ENCODE measurements around the gene SPATA13.

The SPATA13 gene

DNA sequence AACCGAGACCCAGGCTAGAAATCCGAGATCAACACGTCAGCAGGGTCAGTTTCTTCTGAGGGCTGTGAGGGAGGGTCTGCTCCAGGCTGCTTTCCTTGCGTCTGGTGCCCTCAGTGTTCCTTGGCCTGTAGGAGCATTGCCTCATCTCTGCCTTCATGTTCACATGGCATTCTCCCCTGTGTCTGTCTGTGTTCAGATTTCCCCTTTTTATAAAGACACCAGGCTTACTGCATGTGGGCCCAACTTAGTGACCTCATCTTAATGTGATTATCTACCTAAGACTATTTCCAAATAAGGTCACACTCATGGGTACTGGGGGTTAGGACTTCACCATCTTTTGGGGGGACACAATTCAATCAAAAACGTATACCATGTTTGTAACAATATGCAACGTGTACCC is 91.6 kb downstream of the SPATA13 start:
- DNase-seq (ENCODE audit: low read depth in 2 of 2) = no peak

DNA sequence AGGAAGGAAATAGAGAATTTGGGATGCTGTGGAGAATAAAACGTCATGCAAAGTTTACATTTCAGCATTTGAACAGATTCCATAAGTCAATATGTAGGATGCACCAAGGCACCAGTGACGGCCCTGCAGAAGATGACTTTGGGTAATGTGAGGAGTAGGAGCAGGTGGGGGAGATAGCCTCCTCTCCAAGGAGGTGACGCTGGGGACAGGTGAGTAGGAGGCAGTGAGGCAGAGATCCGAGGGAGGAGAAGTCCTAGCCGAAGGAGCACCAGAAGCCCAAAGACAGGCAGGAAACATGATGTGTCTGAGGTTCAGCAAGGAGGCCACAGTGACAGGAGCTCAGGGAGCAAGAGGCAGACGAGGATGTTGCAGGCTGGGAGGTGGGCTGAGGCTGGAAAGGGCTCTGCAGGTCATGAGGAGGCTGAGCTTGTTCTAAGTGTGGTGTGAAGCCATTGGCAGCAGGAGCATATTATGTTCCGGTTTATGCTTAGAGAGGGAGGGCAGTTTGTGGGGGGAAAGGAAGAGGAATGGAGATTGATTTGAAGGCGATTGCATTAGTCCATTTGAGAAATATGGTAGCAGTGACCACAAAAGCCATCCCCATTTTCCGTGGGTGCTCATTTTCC is 93.1 kb downstream of the SPATA13 start:
- no peak for DNase-seq (ENCODE audit: low read depth in 2 of 2)

DNA sequence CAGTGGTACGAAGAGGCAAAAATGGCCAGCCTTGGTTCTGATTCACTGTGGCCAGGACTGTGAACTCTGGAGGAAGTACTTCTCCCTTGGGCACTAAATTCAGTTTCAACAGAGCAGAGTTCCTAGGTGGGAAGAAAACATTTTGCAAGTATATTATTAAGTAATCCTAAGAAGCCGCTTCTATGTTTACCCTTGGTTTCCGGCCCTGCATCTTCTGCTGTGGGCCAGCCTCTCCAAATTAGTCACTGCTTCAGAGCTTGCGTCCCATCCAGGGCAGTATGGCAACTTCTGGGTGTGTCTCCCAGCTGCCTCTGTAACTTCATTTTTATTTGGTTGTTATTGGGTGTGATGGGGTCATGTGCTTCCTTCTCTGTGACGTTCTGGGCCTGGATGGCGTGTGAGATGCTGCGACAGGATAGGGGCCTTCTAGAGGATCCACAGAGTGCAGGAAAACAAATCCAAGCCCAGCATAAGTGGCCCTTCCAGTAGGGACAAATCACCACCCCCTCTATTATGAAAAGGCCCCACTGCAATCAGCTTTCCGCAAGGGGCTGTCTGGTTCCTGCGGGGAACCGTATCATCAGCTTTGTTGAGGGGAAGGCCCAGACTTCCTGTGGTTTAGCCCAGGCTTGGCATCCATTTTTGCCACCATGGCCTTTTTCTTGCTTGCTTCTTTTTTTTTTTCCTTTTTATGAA is 93.8 kb downstream of the SPATA13 start:
- peak; percentile 42 for DNase-seq (ENCODE audit: low read depth in 2 of 2)

DNA sequence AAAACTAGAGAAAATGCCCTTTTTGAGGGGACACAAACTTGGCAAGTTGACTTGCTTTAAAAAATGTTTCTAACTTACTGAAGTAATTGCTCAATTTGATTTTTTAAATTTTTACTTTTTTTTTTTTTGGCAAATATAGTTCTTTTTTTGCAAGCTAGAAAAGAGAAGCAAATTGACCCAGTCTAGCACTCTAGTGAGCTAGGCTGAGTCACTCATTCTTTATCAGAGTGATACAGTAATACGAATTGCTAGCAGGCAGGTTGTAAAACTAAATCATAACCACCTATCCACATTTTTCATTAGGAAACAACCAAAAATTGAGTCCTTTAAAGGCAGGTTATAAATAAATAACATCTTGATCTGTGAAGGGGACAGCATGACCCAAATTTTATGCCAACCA is 97.0 kb downstream of the SPATA13 start:
- DNase-seq (ENCODE audit: low read depth in 2 of 2) = no peak

DNA sequence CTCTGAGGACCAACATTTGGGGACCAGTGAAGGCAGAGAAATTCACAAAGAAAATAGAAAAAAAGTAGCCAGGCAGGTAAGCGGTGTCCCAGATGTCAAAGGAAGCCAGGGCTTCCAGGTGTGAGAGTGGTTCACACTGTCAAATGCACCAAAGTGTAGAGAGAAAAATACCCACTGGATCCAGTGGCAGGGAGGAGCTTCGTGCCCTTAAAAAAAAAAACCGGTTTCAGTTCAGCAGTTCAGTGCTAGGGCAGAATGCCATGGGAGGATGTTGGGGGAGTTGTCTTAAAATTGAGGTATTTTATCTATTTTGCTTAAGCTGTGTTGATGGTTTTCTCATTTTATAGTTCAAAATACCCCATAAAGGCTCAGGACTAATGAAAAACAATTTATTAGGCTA is 101.0 kb downstream of the SPATA13 start:
- no peak for DNase-seq (ENCODE audit: low read depth in 2 of 2)

DNA sequence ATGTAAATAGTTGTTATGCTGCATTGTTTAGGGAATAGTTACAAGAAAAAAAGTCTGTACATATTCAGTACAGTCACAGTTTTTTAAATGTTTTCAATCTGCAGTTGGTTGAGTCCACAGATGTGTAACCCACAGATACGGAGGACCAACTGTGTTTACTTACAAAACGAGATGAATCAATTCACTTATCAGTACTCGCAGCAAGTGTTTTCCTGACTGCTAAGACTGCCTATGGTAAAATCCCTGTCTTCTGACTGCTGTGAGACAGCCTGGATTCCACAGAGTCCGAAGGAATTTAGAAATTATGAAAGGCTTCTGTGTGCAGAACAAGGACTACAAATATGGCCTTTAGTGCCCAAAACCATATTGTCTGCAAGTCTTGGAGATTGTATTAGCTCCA is 103.1 kb downstream of the SPATA13 start:
- DNase-seq (ENCODE audit: low read depth in 2 of 2) = no peak

DNA sequence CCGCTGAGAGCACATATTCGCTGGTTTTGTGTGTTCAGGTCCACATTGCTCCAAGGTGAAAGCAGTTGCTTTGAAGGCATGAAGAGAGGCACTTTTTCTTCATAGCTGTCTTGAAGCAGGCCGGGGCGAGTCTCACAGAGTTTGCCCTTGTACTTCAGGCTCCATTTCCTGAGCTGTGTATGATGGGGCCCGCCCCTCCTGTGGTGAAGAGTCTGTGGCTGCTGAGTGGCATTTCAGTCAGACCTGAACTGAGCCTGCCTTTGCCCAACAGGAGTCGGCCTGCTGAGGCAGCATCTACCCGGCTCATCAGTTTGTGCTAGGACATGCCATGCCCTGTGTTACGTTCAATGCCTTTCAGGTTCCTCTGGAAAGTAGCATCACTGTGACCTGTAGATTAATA is 104.5 kb downstream of the SPATA13 start:
- DNase-seq (ENCODE audit: low read depth in 2 of 2) = peak; percentile 71

DNA sequence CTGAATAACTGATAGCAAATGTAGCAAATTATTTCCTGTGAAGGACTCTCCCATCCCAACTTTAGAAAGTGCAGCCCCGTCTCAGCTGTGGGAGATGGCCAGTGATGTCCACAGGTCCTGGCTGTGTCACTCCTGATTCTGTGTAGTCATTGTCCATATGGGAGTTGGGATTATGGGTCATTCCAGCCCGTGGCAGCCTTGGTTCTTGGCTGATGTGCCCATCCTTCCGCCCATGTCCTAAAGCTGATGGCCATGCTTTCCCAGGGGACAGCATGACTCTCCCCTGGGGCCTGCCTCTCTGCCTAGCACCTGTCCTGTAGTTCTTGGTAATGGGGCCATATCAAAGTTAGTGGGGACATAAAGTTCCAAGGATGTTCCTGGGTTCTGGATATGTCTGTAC is 104.9 kb downstream of the SPATA13 start:
- DNase-seq (ENCODE audit: low read depth in 2 of 2) = no peak

DNA sequence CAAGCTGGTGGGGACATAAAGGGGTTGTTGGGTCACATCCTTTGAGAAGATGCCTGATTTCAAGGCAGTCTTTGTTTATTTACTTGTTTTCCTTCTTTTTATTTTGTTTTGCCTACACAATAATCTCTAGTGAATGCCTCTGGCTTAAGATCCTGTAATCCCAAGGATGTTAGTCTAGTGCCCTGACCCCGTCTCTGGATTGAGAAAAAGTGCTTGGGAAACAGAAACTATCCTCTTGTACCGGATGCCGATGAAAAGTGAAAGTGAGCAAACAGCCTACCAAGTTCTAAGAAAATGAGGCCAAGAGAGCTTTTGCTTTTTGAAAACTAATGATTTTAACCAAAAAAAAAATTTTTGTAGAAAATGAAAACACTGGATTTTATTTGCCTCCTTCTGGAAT is 106.8 kb downstream of the SPATA13 start:
- DNase-seq (ENCODE audit: low read depth in 2 of 2) = no peak

DNA sequence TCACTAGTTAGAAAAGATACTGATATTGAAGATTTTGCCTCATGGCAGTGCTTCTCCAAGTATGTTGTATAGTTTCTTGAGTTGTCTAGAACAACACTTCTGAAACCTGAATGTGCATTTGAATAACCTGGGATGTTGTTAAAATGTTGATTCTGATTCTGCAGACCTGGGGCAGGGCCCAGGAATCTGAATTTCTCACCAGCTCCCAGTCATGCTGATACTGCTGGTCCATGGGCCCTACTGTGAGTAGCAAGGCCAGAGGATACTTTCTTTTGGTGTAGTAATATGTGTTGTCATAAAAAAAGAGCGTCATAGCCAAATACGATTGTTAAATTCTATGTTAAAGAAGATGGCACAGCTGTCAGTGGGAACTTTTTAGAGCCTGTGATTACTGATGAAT is 107.3 kb downstream of the SPATA13 start:
- no peak for DNase-seq (ENCODE audit: low read depth in 2 of 2)

DNA sequence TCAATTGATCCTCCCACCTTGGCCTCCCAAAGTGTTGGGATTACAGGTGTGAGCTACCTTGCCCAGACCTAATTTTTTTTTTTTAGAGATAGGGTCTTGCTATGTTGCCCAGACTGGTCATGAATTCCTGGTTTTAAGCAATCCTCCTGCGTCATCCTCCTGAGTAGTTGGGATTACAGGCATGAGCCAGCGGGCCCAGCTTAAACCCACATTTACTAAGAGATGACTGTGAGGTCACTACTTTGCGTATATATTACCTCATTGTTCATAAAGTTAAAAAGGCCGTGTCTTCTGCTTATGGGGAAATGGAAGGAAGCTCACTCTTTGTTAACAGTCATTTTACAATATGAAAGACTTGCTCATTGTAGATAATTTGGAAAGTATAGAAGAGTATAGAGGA is 109.3 kb downstream of the SPATA13 start:
- no peak for DNase-seq (ENCODE audit: low read depth in 2 of 2)

DNA sequence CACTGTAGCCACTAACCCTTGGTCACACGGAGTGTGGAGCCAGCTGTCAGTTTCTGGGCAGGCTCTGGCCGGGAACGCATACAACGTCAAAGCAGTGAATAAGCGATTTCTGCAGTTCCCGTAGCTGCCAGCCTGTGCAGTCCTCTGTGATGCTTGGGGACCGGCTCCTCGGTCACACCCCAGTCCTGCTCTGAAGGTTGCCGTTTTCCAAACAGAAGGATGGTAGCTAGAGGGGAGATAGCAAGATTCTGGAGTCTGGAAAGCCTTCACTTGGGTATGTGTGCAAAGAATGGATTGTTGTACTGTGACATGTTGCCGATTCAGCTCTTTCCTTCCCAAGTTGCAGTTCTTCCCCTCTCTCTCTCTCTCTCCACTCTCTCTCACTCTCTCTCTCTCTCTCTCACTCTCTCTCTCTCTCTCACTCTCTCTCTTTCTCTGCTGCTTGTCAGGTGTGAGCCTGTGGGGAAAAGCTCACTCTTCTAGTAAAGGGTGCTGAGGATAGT is 110.2 kb downstream of the SPATA13 start:
- peak in 1 of 2 donors; percentile 43 for DNase-seq (ENCODE audit: low read depth in 2 of 2)

DNA sequence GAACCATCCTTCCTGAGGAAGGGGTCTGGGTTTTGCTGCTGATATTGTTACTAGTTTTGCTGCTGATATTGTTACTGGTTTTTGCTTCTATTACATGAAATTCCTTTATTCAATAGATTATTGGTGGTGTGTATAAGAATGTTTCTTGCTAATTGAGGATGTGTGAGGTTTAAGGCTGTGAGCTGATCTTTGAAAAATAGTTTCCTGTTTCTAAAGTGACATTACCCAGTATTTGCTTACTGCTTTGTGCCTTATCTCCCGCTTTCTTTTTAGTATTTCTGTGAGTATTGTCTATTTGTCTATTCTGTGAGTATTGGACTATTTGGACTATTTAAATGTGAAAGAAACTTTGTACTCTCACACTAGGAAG is 110.7 kb downstream of the SPATA13 start:
- no peak for DNase-seq (ENCODE audit: low read depth in 2 of 2)

DNA sequence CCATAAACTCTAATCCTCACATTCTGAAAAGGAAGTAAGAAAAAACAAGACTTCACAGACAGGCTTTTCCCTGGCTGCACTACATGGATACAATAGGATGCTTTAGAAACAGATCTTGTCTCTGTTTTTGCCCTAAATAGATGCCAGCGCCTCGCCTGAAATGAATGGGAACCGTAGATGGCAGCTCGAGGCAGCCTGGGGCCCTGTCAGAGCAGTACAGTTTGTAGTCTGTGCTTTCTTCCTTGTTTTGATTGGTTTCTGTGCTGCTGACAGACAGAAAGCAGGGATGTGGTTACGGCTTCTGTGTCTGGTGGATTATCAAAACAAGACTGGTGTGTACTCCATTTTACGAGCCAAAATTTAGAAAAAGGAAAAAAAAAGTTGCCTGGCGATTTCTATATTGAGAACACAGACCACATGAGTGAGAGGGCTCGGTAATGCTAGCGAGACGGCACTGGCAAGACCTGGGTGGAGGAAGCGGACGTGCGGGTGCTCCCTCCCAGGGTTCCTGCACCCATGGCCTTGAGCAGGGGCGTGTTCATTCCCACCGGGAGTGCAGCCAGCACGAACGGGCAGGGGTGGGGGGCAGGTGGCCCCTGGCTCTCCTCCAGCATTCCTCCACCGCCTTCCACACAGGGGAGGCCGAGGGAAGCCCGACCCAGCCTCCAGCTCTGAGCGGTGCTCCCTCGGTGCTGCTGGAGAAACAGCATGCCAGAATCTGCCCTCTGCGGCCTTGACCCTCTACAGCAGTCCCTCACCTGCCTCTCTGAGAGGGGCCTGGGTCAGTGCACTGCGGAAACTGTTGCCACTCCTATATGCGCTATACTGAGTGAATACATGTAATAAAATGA is 111.3 kb downstream of the SPATA13 start:
- no peak for DNase-seq (ENCODE audit: low read depth in 2 of 2)

DNA sequence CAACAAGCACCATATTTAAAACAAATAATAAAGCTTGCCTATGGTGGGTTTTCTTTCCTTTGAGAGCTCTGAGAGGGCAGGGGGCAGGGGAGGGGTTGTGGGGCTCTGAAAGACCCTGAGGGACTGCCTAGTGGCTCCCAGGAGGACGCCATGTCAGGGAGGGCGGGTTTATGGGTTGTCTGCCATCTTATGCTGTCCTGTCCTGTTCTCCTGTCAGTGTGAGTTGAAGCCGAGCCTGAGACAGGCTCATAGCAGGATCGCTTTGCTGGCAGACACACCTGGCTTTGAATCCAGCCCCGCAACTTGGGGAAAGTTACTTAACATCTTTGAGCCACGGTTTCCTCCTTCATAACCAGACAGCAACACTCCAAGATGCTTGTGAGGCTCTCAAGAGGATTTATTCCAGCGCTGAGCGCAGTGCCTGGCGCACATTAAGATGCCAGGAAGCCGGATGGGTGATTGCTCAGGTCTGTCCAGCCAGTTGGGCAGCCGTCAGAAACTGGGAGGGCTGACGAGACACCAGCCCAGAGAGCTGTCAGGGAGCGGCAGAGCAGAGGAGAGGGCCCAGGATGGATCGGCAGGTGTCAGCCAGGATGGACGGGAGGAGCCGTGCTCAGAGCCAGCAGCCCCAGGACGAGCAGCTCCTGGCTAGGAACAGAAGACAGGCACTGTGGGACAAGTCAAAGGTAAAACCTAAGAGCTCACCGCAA is 112.1 kb downstream of the SPATA13 start:
- no peak for DNase-seq (ENCODE audit: low read depth in 2 of 2)

DNA sequence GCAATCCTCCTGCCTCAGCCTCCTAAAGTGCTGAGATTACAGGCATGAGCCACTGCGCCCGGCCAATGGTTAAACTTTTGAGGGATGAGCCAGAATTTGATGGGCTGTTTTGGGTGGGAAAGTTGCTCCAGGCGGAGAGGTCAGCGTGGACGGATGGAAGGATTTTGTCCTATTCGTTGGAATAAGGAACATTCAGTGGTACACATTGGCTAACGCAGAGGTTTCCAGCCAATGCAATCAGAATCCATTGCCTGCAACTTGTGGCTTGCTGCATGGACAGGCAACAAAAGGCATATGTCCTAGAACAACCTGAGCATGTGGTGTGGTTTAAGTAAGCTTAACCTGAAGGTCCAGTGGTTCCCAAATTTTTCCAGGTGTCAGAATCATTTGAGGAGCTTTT is 113.4 kb downstream of the SPATA13 start:
- DNase-seq (ENCODE audit: low read depth in 2 of 2) = no peak

DNA sequence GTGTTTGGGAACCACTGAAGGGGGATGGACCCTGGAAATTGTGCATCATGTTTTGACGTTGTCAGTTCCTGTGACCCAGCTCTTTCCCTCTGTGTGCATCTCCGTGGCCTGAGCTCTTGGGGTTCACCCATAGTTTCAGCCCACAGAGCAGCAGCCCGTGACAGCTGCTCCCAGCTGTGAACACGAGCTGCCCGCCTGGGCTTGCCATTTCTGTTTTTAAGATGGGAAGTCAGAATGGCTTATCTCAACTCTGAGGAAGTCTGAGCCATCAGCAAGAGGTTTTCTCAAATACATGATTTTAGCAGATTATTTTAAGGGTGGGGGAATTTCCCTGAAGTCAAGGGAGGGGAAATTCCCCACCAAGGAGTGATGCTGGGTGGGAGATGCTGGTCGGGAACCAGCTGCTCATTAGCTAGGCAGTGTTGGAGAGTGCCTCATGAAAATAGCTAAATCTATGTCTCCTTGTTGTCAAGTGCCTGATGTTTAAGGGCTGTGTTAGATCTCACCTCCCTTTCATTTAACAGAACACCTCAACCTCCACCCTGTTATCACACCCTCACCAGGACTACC is 114.0 kb downstream of the SPATA13 start:
- peak; percentile 65 to 71 for DNase-seq (ENCODE audit: low read depth in 2 of 2)

DNA sequence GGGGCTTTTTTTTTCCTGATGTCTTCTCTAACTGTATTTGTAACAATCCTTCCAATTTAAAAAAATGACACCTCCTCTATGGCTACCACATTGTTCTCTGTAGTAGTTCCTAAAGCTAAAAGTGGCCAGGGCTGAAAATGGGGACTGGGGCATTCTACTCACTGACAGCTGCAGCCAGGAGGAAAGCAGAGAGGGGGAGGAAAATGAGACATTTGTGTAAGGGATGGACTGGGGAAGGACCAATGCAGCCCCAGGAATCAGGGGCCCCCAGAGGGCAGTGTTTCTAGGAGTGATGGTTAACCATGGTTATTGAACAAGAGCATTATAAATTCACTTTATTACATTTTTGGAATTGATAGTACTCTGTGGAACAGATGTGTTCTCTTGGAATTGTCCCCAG is 114.5 kb downstream of the SPATA13 start:
- no peak for DNase-seq (ENCODE audit: low read depth in 2 of 2)

DNA sequence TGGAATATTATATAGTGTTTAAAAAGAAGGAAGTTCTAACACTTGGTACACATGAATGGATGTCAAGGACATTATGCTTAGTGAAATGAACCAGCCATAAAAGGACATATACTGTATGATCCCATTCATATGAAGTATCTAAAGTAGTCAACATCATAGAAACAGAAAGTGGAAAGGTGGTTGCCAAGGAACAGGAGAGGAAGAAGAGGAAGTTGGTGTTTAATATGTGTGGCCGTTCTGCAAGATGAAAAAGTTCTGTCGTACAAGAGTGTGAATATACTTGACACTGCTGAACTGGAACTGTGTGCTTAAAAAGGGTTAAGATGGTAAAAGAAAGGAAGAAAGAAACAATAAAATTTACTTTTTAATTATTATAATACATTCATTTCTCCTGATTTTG is 115.8 kb downstream of the SPATA13 start:
- DNase-seq (ENCODE audit: low read depth in 2 of 2) = no peak

DNA sequence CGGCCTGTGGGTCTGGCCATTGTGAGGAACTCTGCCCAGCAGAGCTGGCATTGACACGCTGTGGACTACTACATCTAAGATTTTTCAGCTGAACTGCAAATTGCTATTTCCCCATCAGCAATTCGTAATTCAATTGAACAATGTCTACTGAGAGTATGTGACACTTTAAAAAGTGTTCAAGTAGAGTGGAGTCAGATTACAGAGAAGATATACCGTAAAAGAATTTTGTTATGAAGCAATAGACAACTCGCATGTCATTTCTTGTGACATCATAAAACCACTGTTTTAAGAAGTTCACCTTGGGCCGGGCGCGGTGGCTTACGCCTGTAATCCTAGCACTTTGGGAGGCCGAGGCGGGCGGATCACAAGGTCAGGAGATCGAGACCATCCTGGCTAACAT is 116.3 kb downstream of the SPATA13 start:
- no peak for DNase-seq (ENCODE audit: low read depth in 2 of 2)

DNA sequence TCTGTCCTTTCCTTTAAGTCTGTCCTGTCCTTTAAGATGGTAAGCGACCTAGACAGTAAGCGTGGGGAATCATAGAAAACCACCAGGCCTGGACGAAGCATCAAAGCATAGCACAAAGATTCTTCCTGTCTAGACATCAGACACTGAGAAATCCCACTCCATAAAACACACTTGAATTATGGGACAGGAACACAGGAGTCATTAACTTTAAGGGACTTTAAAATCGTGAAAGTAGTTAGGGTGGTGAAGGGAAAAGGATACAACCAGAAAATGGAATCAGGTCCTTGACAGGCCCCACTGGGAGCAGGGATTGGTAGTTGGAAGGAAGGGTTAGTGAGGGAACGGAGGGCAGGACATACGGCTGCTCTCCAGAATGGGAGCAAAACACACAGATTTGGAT is 117.2 kb downstream of the SPATA13 start:
- no peak for DNase-seq (ENCODE audit: low read depth in 2 of 2)
